SH-SY5Y (cell line): ENCODE results near the gene MCEE.

ENCODE experiments used
- GATA2 ChIP-seq: IDR thresholded peaks from 2 replicates; pipeline ENCODE4 v1.6.1; 2011; ENCODE audit warnings: mild to moderate bottlenecking, low read depth, low read length
- GATA3 ChIP-seq: IDR thresholded peaks from 2 replicates; pipeline ENCODE4 v1.6.1; 2011; ENCODE audit warnings: low read depth, mild to moderate bottlenecking, low read length, moderate library complexity

DNA sequence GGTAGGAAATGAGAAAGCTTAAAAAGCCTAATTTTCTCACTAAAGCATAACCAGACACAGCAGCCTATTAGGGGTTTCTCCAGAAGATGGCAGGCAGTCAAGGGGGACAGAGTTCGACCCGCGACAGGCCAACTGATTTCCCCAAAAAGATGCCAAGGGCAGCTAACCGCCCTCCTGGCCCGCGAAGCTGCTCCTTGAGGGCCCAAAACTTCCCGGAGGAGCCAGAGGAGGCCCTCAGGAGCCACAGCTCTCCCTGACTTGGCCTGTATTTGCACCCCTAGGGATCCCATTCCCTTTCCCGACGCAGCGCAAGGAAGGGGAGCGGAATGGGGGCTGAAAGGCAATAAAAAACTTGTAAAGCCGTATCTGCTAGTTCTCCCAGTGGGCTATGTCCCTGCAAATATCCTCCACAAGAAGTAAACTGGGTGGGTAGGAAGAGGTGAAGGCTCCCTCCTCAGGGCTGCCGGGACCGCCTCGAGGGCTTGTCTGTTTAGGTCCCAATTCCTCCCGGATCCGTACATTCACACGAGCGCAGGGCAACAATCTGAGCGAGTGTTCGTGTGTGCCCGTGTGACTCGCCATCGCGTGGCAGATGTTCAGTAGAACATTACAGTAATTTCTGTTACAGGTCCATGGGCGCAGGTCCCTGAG, 62.3 kb downstream of the MCEE start:
- TF ChIP-seq GATA2 (no peak), GATA3 (no peak)
